K562 treated with DMSO at 1 percent for 4 hours (cell line): ENCODE measurements around the gene CDC14A. TPM values are rescaled to one million over a fixed set of nuclear protein-coding genes. Genes with fewer than 3 reads are reported as not detected.

Experiments used
- total RNA-seq: library from RNA; unstranded; fragments of 300-600 nt; gene quantifications from 2 replicates; pipeline ENCODE4 v1.2.3, GENCODE V29; 2022; ENCODE audit not compliant: insufficient read depth

CDC14A gene
- 16.5 and 19.1 TPM in 2 replicates for total RNA-seq

DNA sequence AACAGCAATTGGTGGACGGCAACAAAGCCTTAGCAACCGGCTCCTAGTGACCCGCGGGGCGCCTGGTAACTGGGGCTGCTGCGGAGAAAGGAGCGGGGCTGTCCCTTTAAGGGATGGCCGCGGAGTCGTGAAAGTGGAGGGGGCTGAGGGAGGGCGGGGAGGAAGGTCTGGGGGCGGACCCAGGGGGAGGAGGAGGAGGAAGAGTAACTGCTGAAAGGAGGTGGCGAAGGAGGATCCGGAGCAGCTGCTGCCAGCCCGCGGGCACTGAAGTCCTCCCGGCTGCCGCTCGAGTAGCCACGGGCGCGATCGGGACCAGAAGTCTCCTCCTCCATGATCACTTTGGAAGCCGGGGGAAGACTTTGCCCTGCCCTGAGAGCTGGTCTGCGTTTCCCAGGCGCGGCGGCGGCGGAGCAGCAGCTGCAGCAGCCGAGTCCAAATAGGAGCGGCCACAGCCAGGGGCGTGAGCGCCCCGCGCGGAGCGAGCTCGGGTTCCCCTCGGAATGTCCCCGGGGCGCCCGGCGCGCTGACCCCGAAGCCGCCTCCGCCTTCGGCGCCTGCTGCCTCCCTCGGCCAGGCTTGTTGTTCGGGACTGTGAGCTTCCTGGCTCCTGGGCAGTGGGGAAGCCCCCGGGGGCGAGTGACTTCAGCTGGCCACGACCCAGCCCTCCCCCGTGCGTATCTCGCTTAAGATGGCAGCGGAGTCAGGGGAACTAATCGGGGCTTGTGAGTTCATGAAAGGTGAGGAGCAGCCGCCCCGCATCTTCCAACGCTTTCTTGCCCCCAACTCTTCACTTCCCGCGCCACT is at the start of gene CDC14A:
TSS of gene CDC14A (plus strand) at position 240 of the 804 bp plus-strand sequence. CDS start at position 689, 449 bp downstream.

Other genes starting within 250 kb of the CDC14A start
- gene SASS6, start 219.6 kb upstream of the CDC14A start, total RNA-seq, result 5.5 and 7.3 TPM in 2 replicates
- 4.2 and 6.4 TPM in 2 replicates for gene TRMT13, start 219.3 kb upstream of the CDC14A start, total RNA-seq
- gene LRRC39, start 174.2 kb upstream of the CDC14A start, total RNA-seq, result 1.8 and 2.2 TPM in 2 replicates
- gene DBT, start 102.7 kb upstream of the CDC14A start, total RNA-seq, result 1.4 and 2.4 TPM in 2 replicates
- gene RTCA, start 86.3 kb upstream of the CDC14A start, total RNA-seq, result 26.5 and 32.8 TPM in 2 replicates
- gene GPR88, start 185.6 kb downstream of the CDC14A start, total RNA-seq, result not detected in 2 replicates